GM23248 (cell line): Measurements from ENCODE around the gene OSR1.

Source experiments
- EZH2 ChIP-seq: fragments of 200-600 bp; sonication (generic); IDR thresholded peaks from 2 replicates; pipeline ENCODE4 v1.6.1; 2018; ENCODE audit warnings: antibody characterized with exemption, mild to moderate bottlenecking; ENCODE audit not compliant: insufficient read depth, poor library complexity, severe bottlenecking
- EZH2phosphoT487 ChIP-seq: fragments of 200-600 bp; sonication (generic); IDR thresholded peaks from 2 replicates; pipeline ENCODE4 v1.6.1; 2018; ENCODE audit warnings: antibody characterized with exemption, moderate library complexity, mild to moderate bottlenecking, low read depth; ENCODE audit not compliant: insufficient read depth

DNA sequence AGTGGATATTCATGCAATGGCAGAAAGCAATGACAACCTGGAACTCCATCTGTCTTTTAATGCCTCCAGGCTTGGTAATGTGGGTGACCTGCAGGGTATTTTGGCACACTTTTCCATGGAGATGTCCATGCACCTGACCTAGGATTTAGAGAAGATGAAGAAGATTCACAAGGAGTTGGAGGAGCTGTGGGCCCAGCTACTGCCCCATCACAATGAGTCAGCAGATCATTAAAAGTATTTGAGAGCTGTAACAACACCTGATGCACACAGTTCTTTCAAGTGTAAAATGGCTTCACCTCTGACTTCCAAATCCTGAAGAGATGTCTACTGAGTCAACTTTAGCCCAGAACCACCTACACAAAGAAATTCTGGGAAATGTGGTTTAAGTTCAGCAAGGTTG lies 22.1 kb upstream of the OSR1 start:
- TF ChIP-seq EZH2 (no peak), EZH2phosphoT487 (no peak)
